B cell (primary cell): ENCODE results near the gene AP5B1. TPM values are rescaled to one million over a fixed set of nuclear protein-coding genes. Genes with fewer than 3 reads are reported as not detected.

Experiments used
- ATAC-seq: fragments of 200-7000 bp; cut with Tn5 transposase; one replicate; pipeline ENCODE4 v1.10.0; 2021; ENCODE audit warnings: low read depth, mild to moderate bottlenecking, moderate number of reproducible peaks, moderate library complexity
- CTCF ChIA-PET: fragments of 350-600 bp; sonication (Branson Sonifier 250); formaldehyde crosslinking; loops from one replicate; lab custom pipeline; 2021; ENCODE audit warnings: antibody characterized with exemption, inconsistent platforms; lab: Charles Lee
- POLR2A ChIA-PET: fragments of 350-600 bp; sonication (Branson Sonifier 250); formaldehyde crosslinking; loops from one replicate; lab custom pipeline; 2021; ENCODE audit warnings: antibody characterized with exemption; lab: Charles Lee
- DNase-seq: peaks from one replicate; pipeline ENCODE4 v3.0.0; 2013
- H2AFZ ChIP-seq: 2 replicates; pipeline ENCODE4 v1.6.1; 2012; ENCODE audit warnings: mild to moderate bottlenecking, low read depth, low read length; ENCODE audit not compliant: insufficient read depth, poor library complexity, severe bottlenecking
- H3K27ac ChIP-seq, 2 donors: 1 replicate in 1 of 2; 2 replicates in 1 of 2; pipeline ENCODE4 v1.5.1; 2012 to 2013; ENCODE audit warnings: low read length in 2 of 2, mild to moderate bottlenecking in 2 of 2, moderate library complexity in 1 of 2
- H3K27me3 ChIP-seq, 4 experiments: fragments of 200-600 bp in 1 of 4; sonication (generic) in 1 of 4; replicated peaks in 1 of 4; 1 replicate in 2 of 4; 2 replicates in 2 of 4; pipeline versions ENCODE4 v1.6.1 to v1.7.0; 2013 to 2016; ENCODE audit warnings: low read length in 3 of 4, mild to moderate bottlenecking in 2 of 4, mixed read lengths in 1 of 4, moderate library complexity in 1 of 4; ENCODE audit not compliant: insufficient read depth in 4 of 4, control insufficient read depth in 3 of 4; ENCODE audit errors: control extremely low read depth in 1 of 4
- H3K36me3 ChIP-seq, 2 experiments: replicated peaks in 1 of 2; 1 replicate in 1 of 2; 2 replicates in 1 of 2; pipeline versions ENCODE4 v1.6.1 to v1.7.1; 2013; ENCODE audit warnings: low read length in 1 of 2; ENCODE audit not compliant: insufficient read depth in 2 of 2, control insufficient read depth in 1 of 2; ENCODE audit errors: control extremely low read depth in 1 of 2, extremely low read depth in 1 of 2
- H3K4me1 ChIP-seq, 2 donors: fragments of 200-600 bp in 1 of 2; sonication (generic) in 1 of 2; 1 replicate in 1 of 2; 2 replicates in 1 of 2; pipeline versions ENCODE4 v1.5.1 to v1.6.1; 2013 to 2017; ENCODE audit warnings: low read length in 2 of 2; ENCODE audit not compliant: control insufficient read depth in 2 of 2, insufficient read depth in 2 of 2
- H3K4me2 ChIP-seq: replicated peaks from 2 replicates; pipeline ENCODE3; 2012; ENCODE audit warnings: mild to moderate bottlenecking, low read depth, low read length; ENCODE audit not compliant: poor library complexity, severe bottlenecking
- H3K4me3 ChIP-seq, 5 experiments: fragments of 200-600 bp in 1 of 5; sonication (generic) in 1 of 5; 1 replicate in 3 of 5; 2 replicates in 2 of 5; pipeline versions ENCODE4 v1.5.1 to v1.7.0; 2011 to 2016; ENCODE audit warnings: low read length in 4 of 5, mild to moderate bottlenecking in 4 of 5, low read depth in 2 of 5, control low read depth in 1 of 5, moderate library complexity in 1 of 5; ENCODE audit not compliant: insufficient read depth in 1 of 5; ENCODE audit errors: control extremely low read depth in 1 of 5, extremely low read depth in 1 of 5
- H3K79me2 ChIP-seq: fragments of 200-600 bp; sonication (generic); one replicate; pipeline ENCODE4 v1.6.0; 2016; ENCODE audit warnings: low read length; ENCODE audit not compliant: control insufficient read depth, insufficient read depth
- H3K9ac ChIP-seq: fragments of 200-600 bp; sonication (generic); 2 replicates; pipeline ENCODE4 v1.6.1; 2017; ENCODE audit warnings: mild to moderate bottlenecking, low read length, moderate library complexity
- H3K9me3 ChIP-seq, 3 donors: one replicate each; pipeline versions ENCODE4 v1.6.1 to v1.7.1; 2013; ENCODE audit warnings: low read length in 2 of 3; ENCODE audit not compliant: control insufficient read depth in 2 of 3, insufficient read depth in 1 of 3; ENCODE audit errors: control extremely low read depth in 1 of 3
- H4K20me1 ChIP-seq: 2 replicates; pipeline ENCODE4 v1.6.0; 2012; ENCODE audit warnings: mild to moderate bottlenecking, low read length; ENCODE audit not compliant: insufficient read depth, control insufficient read depth, poor library complexity, severe bottlenecking
- H3K27ac Mint-ChIP-seq: one replicate; pipeline ENCODE4 v1.8.0; 2021; ENCODE audit warnings: mixed read lengths
- H3K27me3 Mint-ChIP-seq: one replicate; pipeline ENCODE4 v1.8.0; 2021; ENCODE audit warnings: mixed read lengths
- H3K4me1 Mint-ChIP-seq: one replicate; pipeline ENCODE4 v1.8.0; 2021; ENCODE audit warnings: mixed read lengths
- H3K4me3 Mint-ChIP-seq: one replicate; pipeline ENCODE4 v1.8.0; 2021; ENCODE audit warnings: mixed read lengths
- H3K9me3 Mint-ChIP-seq: one replicate; pipeline ENCODE4 v1.8.0; 2022; ENCODE audit warnings: mixed read lengths; ENCODE audit not compliant: insufficient read depth
- CTCF ChIP-seq: fragments of 200-600 bp; IDR thresholded peaks from one replicate; pipeline ENCODE4 v1.8.0; 2022; ENCODE audit warnings: antibody characterized with exemption, mild to moderate bottlenecking
- EZH2 ChIP-seq: IDR thresholded peaks from 2 replicates; pipeline ENCODE4 v1.6.1; 2012; ENCODE audit warnings: borderline replicate concordance, low read depth, mild to moderate bottlenecking, moderate library complexity, low read length; ENCODE audit not compliant: insufficient read depth, poor library complexity, severe bottlenecking
- WGBS: methylation state at CpG from one replicate; pipeline ENCODE4 v1.1.5; 2013; ENCODE audit warnings: missing lambda C conversion rate; ENCODE audit not compliant: insufficient coverage; 5-methylcytosine and 5-hydroxymethylcytosine counted together
- intact Hi-C: fragments of 100-400 bp; cut with micrococcal nuclease; formaldehyde crosslinking; loops from one replicate; pipeline ENCODE4 v1.10.0; 2022
- polyA plus RNA-seq: library from polyadenylated mRNA; depleted of rRNA; stranded (reverse); fragments of >200 nt; gene quantifications from 2 replicates; pipeline ENCODE4 v1.2.3, GENCODE V29; 2012
- total RNA-seq, 2 donors: library from RNA; stranded (reverse); fragments of 120-200 nt in 1 of 2; gene quantifications; 1 replicate in 1 of 2; 2 replicates in 1 of 2; pipeline versions ENCODE4 v1.2.3 to v1.2.4, GENCODE V29; 2013 to 2022

Gene AP5B1
- total and polyA plus RNA-seq, 2 donors (not counting 1 experiment from before 2014, with no cell fraction given): 9.6 to 25.2 TPM

DNA sequence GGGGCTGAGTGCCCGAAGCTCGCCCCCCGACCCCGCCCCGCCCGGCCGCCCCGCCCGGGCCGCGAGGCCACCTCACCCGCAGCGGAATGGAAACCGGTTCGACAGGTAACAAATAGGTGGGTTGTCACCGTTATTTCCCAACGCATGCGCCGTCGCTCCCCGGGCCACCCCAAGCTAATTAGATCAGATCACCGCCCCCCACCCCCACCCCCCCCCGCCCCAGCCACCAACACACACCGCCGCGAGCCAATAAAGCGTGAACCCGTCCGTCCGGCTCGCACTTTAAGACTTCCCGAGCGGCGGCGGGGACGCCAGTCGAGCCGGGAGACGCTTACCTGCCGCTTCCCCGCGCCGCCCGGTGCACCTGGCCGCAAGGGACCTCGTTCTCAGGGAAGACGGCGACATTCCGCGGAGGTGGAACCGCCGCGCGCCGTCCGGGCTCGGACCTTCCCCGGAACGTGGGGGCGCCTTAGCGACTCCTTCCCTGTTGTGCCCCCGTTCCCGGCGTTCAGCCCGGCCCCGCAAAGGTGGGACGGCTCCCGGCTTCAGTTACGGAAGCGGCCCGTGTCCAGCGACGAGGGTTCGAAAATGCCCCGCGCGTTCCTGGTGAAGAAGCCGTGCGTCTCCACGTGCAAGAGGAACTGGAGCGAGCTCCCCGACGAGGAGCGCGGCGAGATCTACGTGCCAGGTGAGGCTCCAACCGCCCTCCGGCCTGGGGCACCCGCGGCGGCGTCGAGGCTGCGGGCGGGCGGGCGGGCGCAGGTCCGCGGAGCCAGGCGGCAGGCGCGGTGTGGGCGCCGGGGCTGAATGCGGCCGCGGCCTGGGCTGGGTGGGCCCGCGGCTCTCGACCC is 6.2 kb upstream of the AP5B1 start, which contains the start of gene OVOL1:
Gene OVOL1 (plus strand): TSS at position 278 of the 851 bp plus-strand sequence. CDS start 311 bp downstream, at position 589.
- no peaks in the 10 kb centered on the region for H4K20me1 ChIP-seq
- H3K79me2 ChIP-seq: no peaks in the 10 kb centered on the region
- Mint-ChIP-seq H3K4me1 (peaks cover 45% of the 10 kb centered on the region), H3K27me3 (peaks cover 6% of the 10 kb centered on the region), H3K4me3 (peak within 1 kb of the TSS; percentile 90), H3K27ac (peak within 1 kb of the TSS; percentile 86), H3K9me3 (no peaks in the 10 kb centered on the region)
- H3K4me3 ChIP-seq: peak within 1 kb of the TSS in 4 of 5 experiments; percentile 31 to 60 (median 44)
- ChIA-PET POLR2A (no interaction called here), CTCF (interaction anchor here (7.2 kb wide), 1 partner anchor 30 kb away, joined by 48 read pairs; no protein-coding TSS in a partner anchor)
- no peak within 1 kb of the TSS for H3K27ac ChIP-seq
- intact Hi-C loops: no loop called here
- peak within 1 kb of the TSS; percentile 84 for H3K4me2 ChIP-seq
- H2AFZ ChIP-seq: peak within 1 kb of the TSS; percentile 70
- H3K27me3 ChIP-seq: peaks cover 0 to 58% (median 26%) of the 10 kb centered on the region in 4 experiments
- H3K4me1 ChIP-seq: peaks cover 26 to 39% of the 10 kb centered on the region in 2 donors
- 2% methylated on average over 99 of the region's 112 CpGs for WGBS
- peaks cover 0 to 19% (median 0%) of the 10 kb centered on the region in 3 donors for H3K9me3 ChIP-seq
- H3K9ac ChIP-seq: peak within 1 kb of the TSS; percentile 56
- TF ChIP-seq EZH2 (no peak), CTCF (no peak)
- DNase-seq (peak; percentile 60), ATAC-seq (peak; percentile 28)
- H3K36me3 ChIP-seq: no peaks in the 10 kb centered on the region
